ENCODE data around the gene PTCD1.

GRCh38 chr7:99384523-99384922, 54.1 kb downstream of the PTCD1 start:
- TF ChIP-seq CTCF (IDR thresholded peaks at IDR 0.05) = no peak
- TF ChIP-seq EZH2 (IDR thresholded peaks at IDR 0.05) = no peak
